Mesendoderm (in vitro differentiated cells): ENCODE results near the gene VAT1L.
A peak's percentile ranks its signal among the peaks of the same experiment; 100 is the strongest.

Experiments
- DNase-seq: peaks from one replicate; pipeline ENCODE4 v3.0.0; 2013
- H2AK5ac ChIP-seq: 2 replicates; pipeline ENCODE4 v1.6.1; 2013; ENCODE audit warnings: low read length, inconsistent platforms
- H2BK120ac ChIP-seq: 2 replicates; pipeline ENCODE4 v1.6.1; 2013; ENCODE audit warnings: low read depth, mild to moderate bottlenecking, low read length, moderate library complexity, mixed read lengths
- H2BK15ac ChIP-seq: replicated peaks from 2 replicates; pipeline ENCODE4 v1.6.1; 2013; ENCODE audit warnings: low read depth, mild to moderate bottlenecking, moderate library complexity
- H2BK5ac ChIP-seq: 2 replicates; pipeline ENCODE4 v1.6.1; 2013; ENCODE audit warnings: low read length, inconsistent platforms
- H3K18ac ChIP-seq: 2 replicates; pipeline ENCODE4 v1.6.1; 2013; ENCODE audit warnings: mild to moderate bottlenecking, low read length, mixed read lengths
- H3K23ac ChIP-seq: one replicate; pipeline ENCODE4 v1.6.1; 2013; ENCODE audit warnings: low read length
- H3K27ac ChIP-seq: 2 replicates; pipeline ENCODE4 v1.5.1; 2013; ENCODE audit warnings: low read depth, mild to moderate bottlenecking, inconsistent platforms, low read length, moderate library complexity
- H3K27me3 ChIP-seq: 2 replicates; pipeline ENCODE4 v1.6.1; 2013; ENCODE audit warnings: low read length, control low read depth, mild to moderate bottlenecking, inconsistent platforms; ENCODE audit not compliant: insufficient read depth, poor library complexity
- H3K36me3 ChIP-seq: 2 replicates; pipeline ENCODE4 v1.6.1; 2013; ENCODE audit warnings: low read length, inconsistent platforms; ENCODE audit not compliant: control insufficient read depth, insufficient read depth
- H3K4ac ChIP-seq: one replicate; pipeline ENCODE4 v1.6.1; 2013; ENCODE audit warnings: low read depth, mild to moderate bottlenecking, low read length, moderate library complexity
- H3K4me1 ChIP-seq: 2 replicates; pipeline ENCODE4 v1.6.1; 2013; ENCODE audit warnings: low read depth, low read length, inconsistent platforms; ENCODE audit not compliant: control insufficient read depth
- H3K4me2 ChIP-seq: 2 replicates; pipeline ENCODE4 v1.6.1; 2013; ENCODE audit warnings: low read length
- H3K4me3 ChIP-seq: 2 replicates; pipeline ENCODE4 v1.5.1; 2013; ENCODE audit warnings: mild to moderate bottlenecking, low read length
- H3K56ac ChIP-seq: one replicate; pipeline ENCODE4 v1.6.1; 2013; ENCODE audit warnings: low read length
- H3K79me1 ChIP-seq: 2 replicates; pipeline ENCODE4 v1.6.1; 2013; ENCODE audit warnings: low read length, inconsistent platforms
- H3K79me2 ChIP-seq: 2 replicates; pipeline ENCODE4 v1.6.1; 2013; ENCODE audit warnings: mild to moderate bottlenecking, low read length; ENCODE audit not compliant: control insufficient read depth, insufficient read depth
- H3K9ac ChIP-seq: 2 replicates; pipeline ENCODE4 v1.6.1; 2013; ENCODE audit warnings: low read length, inconsistent platforms
- H4K5ac ChIP-seq: one replicate; pipeline ENCODE4 v1.6.1; 2013; ENCODE audit warnings: low read length
- H4K8ac ChIP-seq: one replicate; pipeline ENCODE4 v1.6.1; 2013; ENCODE audit warnings: low read depth, mild to moderate bottlenecking, control low read depth, low read length, moderate library complexity
- WGBS: extraction: QIAGEN DNeasy Blood & Tissue Kit; methylation state at CpG from one replicate; pipeline ENCODE4 v1.1.7; 2013; ENCODE audit warnings: low lambda C conversion rate, missing lambda C conversion rate; ENCODE audit not compliant: insufficient coverage; ENCODE audit errors: extremely low coverage; 5-methylcytosine and 5-hydroxymethylcytosine counted together

The VAT1L gene

DNA sequence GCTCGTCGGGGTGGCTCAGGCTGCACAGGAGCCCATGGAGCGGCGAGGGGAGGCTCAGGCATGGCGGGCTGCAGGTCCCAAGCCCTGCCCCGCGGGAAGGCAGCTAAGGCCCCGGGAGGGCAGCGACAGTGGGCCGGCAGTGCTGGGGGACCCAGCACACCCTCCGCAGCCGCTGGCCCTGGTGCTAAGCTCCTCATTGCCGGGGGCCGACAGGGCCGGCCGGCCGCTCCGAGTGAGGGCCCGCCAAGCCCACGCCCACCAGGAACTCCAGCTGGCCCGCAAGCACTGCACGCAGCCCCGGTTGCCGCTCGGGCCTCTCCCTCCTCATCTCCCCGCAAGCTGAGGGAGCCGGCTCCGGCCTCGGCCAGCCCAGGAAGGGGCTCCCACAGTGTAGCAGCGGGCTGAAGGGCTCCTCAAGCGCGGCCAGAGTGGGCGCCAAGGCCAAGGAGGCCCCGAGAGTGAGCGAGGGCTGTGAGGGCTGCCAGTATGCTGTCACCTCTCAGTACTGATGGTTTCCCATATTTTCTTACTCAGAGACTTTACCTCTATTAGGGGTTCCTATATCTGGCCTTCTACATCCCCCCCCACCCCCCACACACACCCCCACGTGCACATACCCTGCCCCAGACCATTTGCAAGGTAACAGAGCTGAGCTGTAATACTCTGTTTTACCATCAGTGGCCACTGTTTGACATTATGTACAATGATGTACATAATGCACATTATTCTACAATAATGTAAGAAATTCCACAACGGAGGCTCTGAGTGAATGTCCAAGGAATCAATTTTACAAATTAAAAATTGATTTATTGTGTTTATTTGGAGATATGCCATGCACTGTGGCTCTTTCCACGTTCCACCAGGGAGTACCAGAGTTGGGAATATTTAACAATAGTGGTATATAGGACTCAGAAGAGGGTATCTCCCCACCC, 3.7 kb upstream of the VAT1L start:
- Histone ChIP-seq H3K36me3 (no peaks in the 10 kb centered on the region), H3K9ac (no peak overlapping the region), H3K23ac (no peak overlapping the region), H2BK120ac (no peak overlapping the region), H3K4ac (no peak overlapping the region), H2BK5ac (no peak overlapping the region), H3K79me2 (no peaks in the 10 kb centered on the region), H3K27ac (no peak overlapping the region), H3K4me3 (no peak overlapping the region), H3K27me3 (peaks cover 2% of the 10 kb centered on the region), H3K18ac (no peak overlapping the region), H3K4me2 (no peak overlapping the region), H4K8ac (no peak overlapping the region), H3K4me1 (peaks cover 1% of the 10 kb centered on the region), H4K5ac (no peak overlapping the region), H3K79me1 (no peaks in the 10 kb centered on the region), H2AK5ac (no peak overlapping the region), H2BK15ac (no peak overlapping the region), H3K56ac (no peak overlapping the region)
- DNase-seq, result no peak
- WGBS, result no CpG with 5 or more reads among the region's 38 CpGs

DNA sequence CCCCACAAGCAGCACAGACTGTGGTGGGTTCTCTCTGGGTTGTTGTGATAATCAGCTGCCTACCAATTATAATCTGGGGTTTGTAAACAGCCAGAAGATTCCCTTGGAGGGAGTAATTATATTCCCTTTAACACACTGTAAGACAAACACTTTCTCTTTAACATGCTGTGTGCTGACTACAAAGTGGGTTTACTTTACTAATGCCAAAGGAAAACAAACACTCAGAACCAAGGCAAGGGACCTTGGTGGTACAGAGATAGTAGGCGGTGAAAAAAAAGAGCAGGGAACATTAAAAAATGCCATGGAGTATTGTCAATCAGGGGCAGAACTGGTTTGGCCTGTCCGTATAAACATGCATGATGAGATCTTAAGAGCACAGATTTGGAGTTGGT, 3.0 kb upstream of the VAT1L start:
- no peak overlapping the region for H4K8ac ChIP-seq
- H3K27ac ChIP-seq, result no peak overlapping the region
- no peaks in the 10 kb centered on the region for H3K36me3 ChIP-seq
- no peak overlapping the region for H3K4me3 ChIP-seq
- H3K4me2 ChIP-seq, result no peak overlapping the region
- no peak overlapping the region for H3K23ac ChIP-seq
- no peaks in the 10 kb centered on the region for H3K79me1 ChIP-seq
- no peak overlapping the region for H2AK5ac ChIP-seq
- peaks cover 2% of the 10 kb centered on the region for H3K27me3 ChIP-seq
- no peak for DNase-seq
- no peak overlapping the region for H2BK15ac ChIP-seq
- peaks cover 2% of the 10 kb centered on the region for H3K4me1 ChIP-seq
- no peak overlapping the region for H3K18ac ChIP-seq
- no peak overlapping the region for H4K5ac ChIP-seq
- no peak overlapping the region for H3K9ac ChIP-seq
- H3K79me2 ChIP-seq, result no peaks in the 10 kb centered on the region
- H2BK5ac ChIP-seq, result no peak overlapping the region
- no peak overlapping the region for H3K56ac ChIP-seq
- no peak overlapping the region for H3K4ac ChIP-seq
- WGBS, result no CpG with 5 or more reads among the region's 2 CpGs
- H2BK120ac ChIP-seq, result no peak overlapping the region

DNA sequence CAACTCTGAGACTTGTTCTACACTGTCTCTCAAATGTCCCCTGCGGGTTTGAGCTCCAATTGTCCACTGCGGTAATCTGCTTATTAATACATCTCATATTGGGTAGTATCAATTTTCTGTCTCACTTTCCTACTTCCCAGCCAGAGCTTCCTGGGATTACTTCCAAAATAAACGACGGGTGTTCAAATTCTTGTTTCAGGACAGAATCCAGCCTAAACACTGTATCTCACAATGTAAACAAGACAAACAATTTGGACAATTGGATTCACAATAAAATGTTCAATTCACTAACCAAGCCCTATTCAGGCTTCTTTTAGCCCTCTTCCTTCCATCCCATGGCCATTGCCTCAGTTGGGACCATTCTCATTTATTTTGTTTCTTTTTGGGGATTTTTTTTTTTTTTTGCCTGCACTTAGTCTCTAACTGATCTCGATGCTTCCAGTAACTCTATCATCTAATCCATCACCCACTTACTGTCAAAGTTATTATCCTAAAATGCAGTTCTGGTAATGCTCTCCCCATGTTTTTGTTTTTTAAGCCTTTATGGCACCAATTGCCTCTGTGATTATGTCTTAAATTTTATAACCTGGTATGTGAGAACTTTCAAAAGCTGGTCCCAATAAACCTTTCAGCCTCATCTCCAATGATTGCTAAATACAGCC, 2.0 kb upstream of the VAT1L start:
- Histone ChIP-seq H3K79me2 (no peaks in the 10 kb centered on the region), H3K27me3 (peaks cover 2% of the 10 kb centered on the region)
- no CpG with 5 or more reads among the region's 5 CpGs for WGBS

DNA sequence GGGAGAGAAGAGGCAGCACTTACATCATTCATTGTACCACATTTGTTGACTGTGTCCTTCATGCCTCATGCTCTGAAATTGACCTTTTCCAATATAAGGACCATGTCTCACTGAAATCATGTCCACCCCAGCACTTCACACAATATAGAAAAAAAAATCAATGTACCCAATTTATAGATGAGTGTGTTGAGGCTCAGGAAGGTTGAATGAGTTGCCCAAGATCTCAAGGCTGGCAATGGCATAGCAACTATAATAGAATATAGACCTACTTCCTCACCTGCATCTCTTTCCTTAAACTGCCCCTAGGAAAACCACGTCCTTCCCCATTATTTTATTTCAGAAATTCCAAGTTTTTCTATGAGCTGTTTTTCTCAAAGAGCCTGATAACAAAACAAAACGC, 912 bp upstream of the VAT1L start:
- H3K27me3 ChIP-seq, result peaks cover 2% of the 10 kb centered on the region

More for the DNA sequence above, 2.0 kb upstream of the VAT1L start:
- no peak overlapping the region for H2BK15ac ChIP-seq
- H2BK5ac ChIP-seq, result no peak overlapping the region
- H2BK120ac ChIP-seq, result no peak overlapping the region
- H3K4me3 ChIP-seq, result no peak overlapping the region
- peaks cover 2% of the 10 kb centered on the region for H3K4me1 ChIP-seq
- no peak overlapping the region for H3K4ac ChIP-seq
- H3K27ac ChIP-seq, result no peak overlapping the region
- DNase-seq, result no peak
- no peak overlapping the region for H3K23ac ChIP-seq
- no peak overlapping the region for H2AK5ac ChIP-seq
- no peaks in the 10 kb centered on the region for H3K36me3 ChIP-seq
- H4K5ac ChIP-seq, result no peak overlapping the region
- no peak overlapping the region for H3K4me2 ChIP-seq
- no peaks in the 10 kb centered on the region for H3K79me1 ChIP-seq
- no peak overlapping the region for H3K9ac ChIP-seq
- no peak overlapping the region for H3K56ac ChIP-seq
- H4K8ac ChIP-seq, result no peak overlapping the region
- no peak overlapping the region for H3K18ac ChIP-seq

DNA sequence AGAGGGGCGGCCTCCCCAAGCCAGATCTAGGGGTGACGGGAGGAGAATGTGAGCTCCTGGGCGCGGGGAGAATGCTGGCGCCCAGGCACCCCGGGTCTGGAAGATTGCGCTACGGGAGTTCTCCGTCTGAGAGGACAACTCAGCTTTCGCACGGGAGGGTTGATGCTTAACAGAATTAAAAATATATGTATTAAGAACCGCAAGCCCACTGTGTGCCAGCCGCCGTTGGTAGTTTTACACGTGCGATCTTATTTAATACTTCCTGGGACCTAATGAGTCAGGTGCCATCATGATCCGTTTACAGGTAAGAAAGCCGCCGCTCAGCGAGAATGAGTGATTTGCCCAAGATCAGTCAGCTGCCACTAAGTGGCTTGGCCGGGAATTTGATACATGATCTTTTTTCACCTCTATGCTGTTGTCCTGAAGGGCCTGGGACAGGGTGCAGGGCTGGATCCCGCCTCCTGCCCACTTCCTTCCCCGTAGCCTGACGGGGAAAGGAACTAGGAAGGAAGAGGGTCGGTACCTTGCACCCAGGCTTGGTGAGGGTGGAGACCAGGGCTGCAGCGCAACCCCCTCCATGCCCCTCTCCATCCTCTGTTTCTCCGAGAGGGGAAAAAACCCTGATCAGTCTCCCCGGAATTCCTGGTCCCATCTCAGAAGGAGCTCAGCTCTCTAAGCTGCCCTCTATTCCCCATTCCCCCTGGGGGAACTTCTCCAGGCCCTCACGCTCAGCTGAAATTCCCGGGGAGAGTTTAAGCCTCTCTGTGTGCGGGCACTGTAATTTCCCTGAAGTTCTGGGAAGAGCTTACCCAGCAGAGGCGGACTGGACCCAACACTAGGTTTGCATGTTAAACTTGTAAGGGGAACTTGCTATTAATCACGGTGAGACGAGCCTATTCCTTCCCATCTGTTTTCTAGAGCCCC, 983 bp downstream of the VAT1L start:
- H3K9ac ChIP-seq, result peak overlapping the region; percentile 38
- H2AK5ac ChIP-seq, result no peak overlapping the region
- H3K27me3 ChIP-seq, result peaks cover 2% of the 10 kb centered on the region
- peak overlapping the region; percentile 51 for H3K4me3 ChIP-seq
- H3K18ac ChIP-seq, result no peak overlapping the region
- no CpG with 5 or more reads among the region's 34 CpGs for WGBS
- no peak overlapping the region for H2BK5ac ChIP-seq
- no peak overlapping the region for H3K23ac ChIP-seq
- no peaks in the 10 kb centered on the region for H3K79me1 ChIP-seq
- no peak overlapping the region for H2BK15ac ChIP-seq
- no peak overlapping the region for H3K27ac ChIP-seq
- H4K5ac ChIP-seq, result no peak overlapping the region
- peaks cover 2% of the 10 kb centered on the region for H3K4me1 ChIP-seq
- DNase-seq, result peak; percentile 34
- peak overlapping the region; percentile 49 for H3K56ac ChIP-seq
- H4K8ac ChIP-seq, result no peak overlapping the region
- H3K4me2 ChIP-seq, result peak overlapping the region; percentile 29
- no peak overlapping the region for H2BK120ac ChIP-seq
- no peaks in the 10 kb centered on the region for H3K79me2 ChIP-seq
- no peaks in the 10 kb centered on the region for H3K36me3 ChIP-seq
- no peak overlapping the region for H3K4ac ChIP-seq

More for the DNA sequence above, 912 bp upstream of the VAT1L start:
- H3K9ac ChIP-seq, result no peak overlapping the region
- H4K8ac ChIP-seq, result no peak overlapping the region
- H3K36me3 ChIP-seq, result no peaks in the 10 kb centered on the region
- H3K4me1 ChIP-seq, result peaks cover 2% of the 10 kb centered on the region
- no CpG with 5 or more reads among the region's 2 CpGs for WGBS
- no peaks in the 10 kb centered on the region for H3K79me1 ChIP-seq
- H3K18ac ChIP-seq, result no peak overlapping the region
- no peak overlapping the region for H2AK5ac ChIP-seq
- no peak overlapping the region for H3K4ac ChIP-seq
- no peak overlapping the region for H3K4me2 ChIP-seq
- no peaks in the 10 kb centered on the region for H3K79me2 ChIP-seq
- no peak overlapping the region for H3K23ac ChIP-seq
- no peak overlapping the region for H2BK120ac ChIP-seq
- no peak overlapping the region for H4K5ac ChIP-seq
- no peak overlapping the region for H2BK5ac ChIP-seq
- no peak overlapping the region for H2BK15ac ChIP-seq
- H3K27ac ChIP-seq, result no peak overlapping the region
- no peak overlapping the region for H3K56ac ChIP-seq
- H3K4me3 ChIP-seq, result no peak overlapping the region
- no peak for DNase-seq
